GM23338 (cell line): ENCODE data around the gene TIMM13. TPM values are rescaled to one million over a fixed set of nuclear protein-coding genes. Genes with fewer than 3 reads are reported as not detected.

Experiments used
- ATAC-seq: fragments of 200-7000 bp; cut with Tn5 transposase; 3 replicates; pipeline ENCODE4 v1.9.1; 2020
- DNase-seq: peaks from one replicate; pipeline ENCODE4 v3.0.0-alpha.2; 2015; ENCODE audit warnings: low spot score
- H2AFZ ChIP-seq: fragments of 200-600 bp; sonication (generic); 2 replicates; pipeline ENCODE4 v1.8.0; 2016; ENCODE audit warnings: antibody characterized with exemption, mild to moderate bottlenecking, moderate library complexity
- H3F3A ChIP-seq: fragments of 200-600 bp; sonication (generic); replicated peaks from 2 replicates; pipeline ENCODE4 v1.8.0; 2017; ENCODE audit warnings: antibody characterized with exemption, mixed run types, low read depth
- H3K27ac ChIP-seq: fragments of 200-600 bp; sonication (generic); 2 replicates; pipeline ENCODE4 v1.6.1; 2016; ENCODE audit warnings: low read depth
- H3K27me3 ChIP-seq: fragments of 200-600 bp; sonication (generic); 2 replicates; pipeline ENCODE4 v1.8.0; 2016; ENCODE audit warnings: mild to moderate bottlenecking, mixed run types, moderate library complexity; ENCODE audit not compliant: insufficient read depth
- H3K36me3 ChIP-seq: fragments of 200-600 bp; sonication (generic); 2 replicates; pipeline ENCODE4 v1.8.0; 2016; ENCODE audit warnings: mild to moderate bottlenecking; ENCODE audit not compliant: insufficient read depth
- H3K4me1 ChIP-seq: fragments of 200-600 bp; sonication (generic); 2 replicates; pipeline ENCODE4 v1.8.0; 2016; ENCODE audit warnings: mild to moderate bottlenecking, moderate library complexity; ENCODE audit not compliant: insufficient read depth
- H3K4me2 ChIP-seq: fragments of 200-600 bp; sonication (generic); 2 replicates; pipeline ENCODE4 v1.7.1; 2017; ENCODE audit warnings: mixed run types
- H3K4me3 ChIP-seq: fragments of 200-600 bp; sonication (generic); 2 replicates; pipeline ENCODE4 v1.6.1; 2016; ENCODE audit warnings: mixed run types
- H3K79me2 ChIP-seq: fragments of 200-600 bp; sonication (generic); replicated peaks from 2 replicates; pipeline ENCODE4 v1.8.0; 2017; ENCODE audit warnings: mild to moderate bottlenecking; ENCODE audit not compliant: insufficient read depth
- H3K9me2 ChIP-seq: fragments of 200-600 bp; sonication (generic); 2 replicates; pipeline ENCODE4 v1.8.0; 2017; ENCODE audit not compliant: insufficient read depth
- H4K20me1 ChIP-seq: fragments of 200-600 bp; sonication (generic); replicated peaks from 2 replicates; pipeline ENCODE4 v1.8.0; 2017; ENCODE audit warnings: mild to moderate bottlenecking; ENCODE audit not compliant: insufficient read depth
- H3K27ac Mint-ChIP-seq: 2 replicates; pipeline ENCODE4 v1.8.0; 2020; ENCODE audit warnings: inconsistent platforms, mild to moderate bottlenecking, moderate library complexity, mixed read lengths
- H3K27me3 Mint-ChIP-seq: 3 replicates; pipeline ENCODE4 v1.8.0; 2022; ENCODE audit warnings: low read depth, mild to moderate bottlenecking, moderate library complexity, mixed read lengths, inconsistent platforms; ENCODE audit not compliant: insufficient read depth, poor library complexity
- H3K36me3 Mint-ChIP-seq: 3 replicates; pipeline ENCODE4 v1.8.0; 2021; ENCODE audit warnings: low read depth, mild to moderate bottlenecking, inconsistent platforms, moderate library complexity, mixed read lengths
- H3K4me1 Mint-ChIP-seq: 3 replicates; pipeline ENCODE4 v1.8.0; 2020; ENCODE audit warnings: mild to moderate bottlenecking, inconsistent platforms, mixed read lengths
- H3K4me3 Mint-ChIP-seq: 3 replicates; pipeline ENCODE4 v1.8.0; 2021; ENCODE audit warnings: moderate library complexity, mild to moderate bottlenecking, inconsistent platforms, mixed read lengths
- H3K9me3 Mint-ChIP-seq: 3 replicates; pipeline ENCODE4 v1.8.0; 2020; ENCODE audit warnings: moderate library complexity, mild to moderate bottlenecking, inconsistent platforms, mixed read lengths
- CREB1 ChIP-seq: fragments of 250-450 bp; sonication (Bioruptor Pico); IDR thresholded peaks from 2 replicates; pipeline ENCODE4 v1.5.0; 2020; ENCODE audit warnings: low read depth, mild to moderate bottlenecking, moderate library complexity
- CTCF ChIP-seq, 2 experiments: fragments of 200-600 bp in 1 of 2; sonication (generic) in 1 of 2; conservative IDR thresholded peaks; 2 replicates each; pipeline versions ENCODE4 v1.5.1 to v1.6.1; 2016 to 2017; ENCODE audit warnings: antibody characterized with exemption in 2 of 2, low read depth in 2 of 2, mild to moderate bottlenecking in 2 of 2, moderate library complexity in 1 of 2
- ETS1 ChIP-seq: IDR thresholded peaks from 2 replicates; pipeline ENCODE4 v1.6.1; 2016; ENCODE audit warnings: antibody characterized with exemption
- EZH2 ChIP-seq: fragments of 200-600 bp; sonication (generic); IDR thresholded peaks from one replicate; pipeline ENCODE4 v1.8.0; 2017; ENCODE audit warnings: antibody characterized with exemption, mild to moderate bottlenecking, low read depth; ENCODE audit not compliant: unreplicated experiment
- EZH2phosphoT487 ChIP-seq: fragments of 200-600 bp; sonication (generic); IDR thresholded peaks from one replicate; pipeline ENCODE4 v1.8.1; 2018; ENCODE audit warnings: antibody characterized with exemption; ENCODE audit not compliant: unreplicated experiment
- NANOG ChIP-seq: IDR thresholded peaks from 2 replicates; pipeline ENCODE4 v1.6.1; 2016; ENCODE audit warnings: antibody characterized with exemption, borderline replicate concordance
- POLR2AphosphoS5 ChIP-seq: IDR thresholded peaks from 2 replicates; pipeline ENCODE4 v1.6.1; 2016; ENCODE audit warnings: antibody characterized with exemption, low read depth
- STAT1 ChIP-seq: IDR thresholded peaks from one replicate; pipeline ENCODE4 v1.6.1; 2016; ENCODE audit warnings: antibody characterized with exemption; ENCODE audit not compliant: unreplicated experiment
- ZNF114 ChIP-seq: fragments of 250-450 bp; sonication (Bioruptor Pico); IDR thresholded peaks from 2 replicates; pipeline ENCODE4 v1.5.0; 2020; ENCODE audit warnings: mild to moderate bottlenecking, moderate library complexity
- ZNF331 ChIP-seq: fragments of 250-450 bp; sonication (Bioruptor Pico); IDR thresholded peaks from 2 replicates; pipeline ENCODE4 v1.5.0; 2020; ENCODE audit warnings: low read depth, mild to moderate bottlenecking, moderate library complexity
- ZNF462 ChIP-seq: fragments of 250-450 bp; sonication (Bioruptor Pico); IDR thresholded peaks from 2 replicates; pipeline ENCODE4 v1.5.0; 2020; ENCODE audit warnings: mild to moderate bottlenecking, moderate library complexity
- long read RNA-seq: library from polyadenylated mRNA; unstranded; transcript quantifications from one replicate; pipeline ENCODE4 v2.0.0, GENCODE V29; 2020; ENCODE audit not compliant: unreplicated experiment
- polyA plus RNA-seq: library from polyadenylated mRNA; unstranded; fragments of >200 nt; fragmentation: Nextera tagmentation; extraction: Ambion mirVana; gene quantifications from 2 replicates; pipeline ENCODE4 v1.2.1, GENCODE V29; 2016
- total RNA-seq: library from RNA; depleted of rRNA; stranded (reverse); fragments of >200 nt; shearing (Covaris generic); gene quantifications from 2 replicates; pipeline ENCODE4 v1.2.3, GENCODE V29; 2014; rRNA removed
- TF ChIP-seq, protein P1 (sequence below): IDR thresholded peaks from one replicate; pipeline ENCODE4 v1.6.1; 2018; ENCODE audit warnings: antibody characterized with exemption; ENCODE audit not compliant: unreplicated experiment

TIMM13 gene
- total RNA-seq: 118 and 140 TPM in 2 replicates
- polyA plus RNA-seq: 347 TPM in 2 replicates
- long read RNA-seq, transcript TIMM13-201 (3 exons, 1,973 nt): major isoform, 480 of 492 reads
- long read RNA-seq, partial matches to known transcripts: 2 of 492 reads
- long read RNA-seq, other reads (novel, unspliced or antisense): 10 of 492 reads

GRCh38 chr19:2427429-2428320 is at the start of gene TIMM13:
TIMM13 (minus strand) TSS chr19:2427586; CDS start chr19:2427533, 53 bp downstream.
- Histone ChIP-seq H3K9me2 (no peaks in the 10 kb centered on the region), H3K27me3 (no peaks in the 10 kb centered on the region), H3K36me3 (no peaks in the 10 kb centered on the region; the same call in 1 of the 2 replicates), H3K4me2 (peak within 1 kb of the TSS; percentile 95), H4K20me1 (no peaks in the 10 kb centered on the region; the same call in none of the 2 replicates), H3K27ac (peak within 1 kb of the TSS; percentile 88), H3K79me2 (peaks cover 21% of the 10 kb centered on the region), H3K4me1 (peaks cover 14% of the 10 kb centered on the region), H3K4me3 (peak within 1 kb of the TSS; percentile 99), H2AFZ (peak within 1 kb of the TSS; percentile 92), H3F3A (peaks cover 28% of the 10 kb centered on the region)
- Mint-ChIP-seq H3K27me3 (peaks cover 24% of the 10 kb centered on the region), H3K27ac (peak within 1 kb of the TSS; percentile 100), H3K36me3 (peaks cover 35% of the 10 kb centered on the region), H3K4me3 (peak within 1 kb of the TSS; percentile 94), H3K4me1 (peaks cover 28% of the 10 kb centered on the region), H3K9me3 (peaks cover 5% of the 10 kb centered on the region)
- ATAC-seq (peak; percentile 58), DNase-seq (peak; percentile 99)
- TF ChIP-seq STAT1 (no peak), ZNF462 (CRISPR knock-in tag) (no peak), EZH2 (no peak), ETS1 (peak; percentile 96), CREB1 (CRISPR knock-in tag) (peak; percentile 94), EZH2phosphoT487 (no peak), ZNF114 (CRISPR knock-in tag) (no peak), CTCF (conservative IDR thresholded peaks at IDR 0.05; ENCODE audit: low read depth in 2 of 2) (no peak), NANOG (no peak), POLR2AphosphoS5 (no peak; the same call in none of the 2 replicates), ZNF331 (CRISPR knock-in tag) (no peak)
- TF ChIP-seq, protein P1, sequence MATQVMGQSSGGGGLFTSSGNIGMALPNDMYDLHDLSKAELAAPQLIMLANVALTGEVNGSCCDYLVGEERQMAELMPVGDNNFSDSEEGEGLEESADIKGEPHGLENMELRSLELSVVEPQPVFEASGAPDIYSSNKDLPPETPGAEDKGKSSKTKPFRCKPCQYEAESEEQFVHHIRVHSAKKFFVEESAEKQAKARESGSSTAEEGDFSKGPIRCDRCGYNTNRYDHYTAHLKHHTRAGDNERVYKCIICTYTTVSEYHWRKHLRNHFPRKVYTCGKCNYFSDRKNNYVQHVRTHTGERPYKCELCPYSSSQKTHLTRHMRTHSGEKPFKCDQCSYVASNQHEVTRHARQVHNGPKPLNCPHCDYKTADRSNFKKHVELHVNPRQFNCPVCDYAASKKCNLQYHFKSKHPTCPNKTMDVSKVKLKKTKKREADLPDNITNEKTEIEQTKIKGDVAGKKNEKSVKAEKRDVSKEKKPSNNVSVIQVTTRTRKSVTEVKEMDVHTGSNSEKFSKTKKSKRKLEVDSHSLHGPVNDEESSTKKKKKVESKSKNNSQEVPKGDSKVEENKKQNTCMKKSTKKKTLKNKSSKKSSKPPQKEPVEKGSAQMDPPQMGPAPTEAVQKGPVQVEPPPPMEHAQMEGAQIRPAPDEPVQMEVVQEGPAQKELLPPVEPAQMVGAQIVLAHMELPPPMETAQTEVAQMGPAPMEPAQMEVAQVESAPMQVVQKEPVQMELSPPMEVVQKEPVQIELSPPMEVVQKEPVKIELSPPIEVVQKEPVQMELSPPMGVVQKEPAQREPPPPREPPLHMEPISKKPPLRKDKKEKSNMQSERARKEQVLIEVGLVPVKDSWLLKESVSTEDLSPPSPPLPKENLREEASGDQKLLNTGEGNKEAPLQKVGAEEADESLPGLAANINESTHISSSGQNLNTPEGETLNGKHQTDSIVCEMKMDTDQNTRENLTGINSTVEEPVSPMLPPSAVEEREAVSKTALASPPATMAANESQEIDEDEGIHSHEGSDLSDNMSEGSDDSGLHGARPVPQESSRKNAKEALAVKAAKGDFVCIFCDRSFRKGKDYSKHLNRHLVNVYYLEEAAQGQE: no peak
